Measurements from ENCODE around the gene RNF151. TPM values are rescaled to one million over a fixed set of nuclear protein-coding genes. Genes with fewer than 3 reads are reported as not detected.

RNF151 gene
- total and polyA plus RNA-seq, 2 donors (not counting 1 experiment from before 2014, with no cell fraction given), result 0.13 to 0.76 TPM

- DNase-seq (no peak), ATAC-seq (ENCODE audit: low read depth) (peak; percentile 13)
- H3K9me3 ChIP-seq (ENCODE audit: control extremely low read depth in 1 of 3, control insufficient read depth in 2 of 3, insufficient read depth in 1 of 3, low read length in 2 of 3), result peaks cover 0 to under 1% (median 0%) of the 10 kb centered on the region in 3 donors
- no peaks in the 10 kb centered on the region for H4K20me1 ChIP-seq (ENCODE audit: control insufficient read depth, insufficient read depth, low read length, poor library complexity, severe bottlenecking)
- Mint-ChIP-seq H3K4me1 (peaks cover 33% of the 10 kb centered on the region), H3K9me3 (ENCODE audit: insufficient read depth) (no peaks in the 10 kb centered on the region), H3K4me3 (peak overlapping the region; percentile 88), H3K27me3 (peaks cover 6% of the 10 kb centered on the region), H3K27ac (peak overlapping the region; percentile 61)
- H2AFZ ChIP-seq (ENCODE audit: insufficient read depth, low read depth, low read length, poor library complexity, severe bottlenecking), result peak overlapping the region; percentile 88
- CTCF ChIA-PET, result interaction anchor here (0.6 to 1.4 kb wide), 4 partner anchors 11 to 331 kb away, joined by 3 to 4 read pairs (median 4); partner anchors contain the start of genes RPS2 and TBL3
- peak overlapping the region; percentile 76 for H3K9ac ChIP-seq (ENCODE audit: low read length)
- intact Hi-C loops (cut with micrococcal nuclease), result loop anchor here (1.0 kb wide), 1 partner anchor 25 kb away; the partner anchor contains the start of gene ZNF598
- no peaks in the 10 kb centered on the region for H3K79me2 ChIP-seq (ENCODE audit: control insufficient read depth, insufficient read depth, low read length)
- H3K36me3 ChIP-seq (replicated peaks in 1 of 2; ENCODE audit: control extremely low read depth in 1 of 2, control insufficient read depth in 1 of 2, extremely low read depth in 1 of 2, insufficient read depth in 2 of 2, low read length in 1 of 2), result peaks cover 0 to 10% of the 10 kb centered on the region in 2 experiments
- H3K4me2 ChIP-seq (replicated peaks; ENCODE audit: low read depth, low read length, poor library complexity, severe bottlenecking), result peak overlapping the region; percentile 98
- peaks cover 0 to 34% (median 19%) of the 10 kb centered on the region in 4 experiments for H3K27me3 ChIP-seq (replicated peaks in 1 of 4; ENCODE audit: control extremely low read depth in 1 of 4, control insufficient read depth in 3 of 4, insufficient read depth in 4 of 4, low read length in 3 of 4)
- peaks cover 16 to 38% of the 10 kb centered on the region in 2 donors for H3K4me1 ChIP-seq (ENCODE audit: control insufficient read depth in 2 of 2, insufficient read depth in 2 of 2, low read length in 2 of 2)
- WGBS (ENCODE audit: insufficient coverage), result 16% methylated on average over 56 of the region's 58 CpGs
- peak overlapping the region; percentile 10 to 66 for H3K27ac ChIP-seq (ENCODE audit: low read length in 2 of 2)
- TF ChIP-seq CTCF (IDR thresholded peaks at IDR 0.05) (no peak), EZH2 (IDR thresholded peaks at IDR 0.05; ENCODE audit: borderline replicate concordance, insufficient read depth, low read depth, low read length, poor library complexity, severe bottlenecking) (no peak)
- peak overlapping the region; percentile 3 to 78 (median 62) for H3K4me3 ChIP-seq (ENCODE audit: control extremely low read depth in 1 of 5, extremely low read depth in 1 of 5, insufficient read depth in 1 of 5, low read depth in 2 of 5, low read length in 4 of 5)
- POLR2A ChIA-PET, result interaction anchor here (0.7 to 3.5 kb wide), 7 partner anchors 13 to 504 kb away, joined by 3 to 15 read pairs (median 4); partner anchors contain the start of genes RPS2 and TBL3
Observed at GRCh38 chr16:1984347-1985225, 17.9 kb downstream of the RNF151 start.

All from B cell (primary cell).